Muscle of arm (tissue), 12 donors: ENCODE results near the gene C5orf15. TPM values are rescaled to one million over a fixed set of nuclear protein-coding genes. Genes with fewer than 3 reads are reported as not detected.

Experiments
- polyA plus RNA-seq, 12 donors: library from polyadenylated mRNA; unstranded; fragments of 120-200 nt; gene quantifications; one replicate each; pipeline ENCODE4 v1.2.1, GENCODE V29; 2013; ENCODE audit not compliant: insufficient read length in 12 of 12

C5orf15 gene
- polyA plus RNA-seq, 12 donors = 60.6 to 77.9 (median 71.6) TPM; not detected in 1

Other genes with a start within 250 kb of the C5orf15 start
- 100 to 1,000 TPM in 11 of 12 donors, not detected in 1; 126 to 260 (median 234) TPM for gene VDAC1, start 36.4 kb upstream of the C5orf15 start, polyA plus RNA-seq
- gene TCF7, start 146.1 kb upstream of the C5orf15 start, polyA plus RNA-seq = 10 to 100 TPM in 2 of 12 donors, 1 to 10 TPM in 9, not detected in 1; 1.7 to 22.1 (median 2.5) TPM
- 100 to 1,000 TPM; 353 to 607 (median 440) TPM for gene SKP1, start 208.3 kb upstream of the C5orf15 start, polyA plus RNA-seq